ENCODE data around the gene SELENOF.

The SELENOF gene

DNA sequence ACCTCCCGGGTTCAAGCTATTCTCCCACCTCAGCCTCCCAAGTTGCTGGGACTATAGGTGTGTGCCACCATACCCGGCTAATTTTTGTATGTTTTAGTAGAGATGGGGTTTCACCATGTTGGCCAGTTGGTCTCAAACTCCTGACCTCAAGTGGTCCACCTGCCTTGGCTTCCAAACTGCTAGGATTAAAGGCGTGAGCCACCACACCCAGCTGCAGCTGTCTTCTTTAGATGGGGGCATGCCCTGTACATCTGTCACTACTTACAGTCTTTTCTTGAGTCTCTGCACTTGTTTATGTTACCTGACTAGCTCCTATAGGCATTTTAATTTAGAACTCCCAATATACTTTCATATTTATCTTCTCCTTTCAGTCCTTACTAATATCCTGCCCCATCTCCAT, 64.2 kb downstream of the SELENOF start:
- TF ChIP-seq POLR2AphosphoS5 (IDR thresholded peaks at IDR 0.05; ENCODE audit: low read depth): no peak
- TF ChIP-seq SPI1 (IDR thresholded peaks at IDR 0.05; ENCODE audit: borderline replicate concordance, low read depth): no peak
- TF ChIP-seq, protein P1, sequence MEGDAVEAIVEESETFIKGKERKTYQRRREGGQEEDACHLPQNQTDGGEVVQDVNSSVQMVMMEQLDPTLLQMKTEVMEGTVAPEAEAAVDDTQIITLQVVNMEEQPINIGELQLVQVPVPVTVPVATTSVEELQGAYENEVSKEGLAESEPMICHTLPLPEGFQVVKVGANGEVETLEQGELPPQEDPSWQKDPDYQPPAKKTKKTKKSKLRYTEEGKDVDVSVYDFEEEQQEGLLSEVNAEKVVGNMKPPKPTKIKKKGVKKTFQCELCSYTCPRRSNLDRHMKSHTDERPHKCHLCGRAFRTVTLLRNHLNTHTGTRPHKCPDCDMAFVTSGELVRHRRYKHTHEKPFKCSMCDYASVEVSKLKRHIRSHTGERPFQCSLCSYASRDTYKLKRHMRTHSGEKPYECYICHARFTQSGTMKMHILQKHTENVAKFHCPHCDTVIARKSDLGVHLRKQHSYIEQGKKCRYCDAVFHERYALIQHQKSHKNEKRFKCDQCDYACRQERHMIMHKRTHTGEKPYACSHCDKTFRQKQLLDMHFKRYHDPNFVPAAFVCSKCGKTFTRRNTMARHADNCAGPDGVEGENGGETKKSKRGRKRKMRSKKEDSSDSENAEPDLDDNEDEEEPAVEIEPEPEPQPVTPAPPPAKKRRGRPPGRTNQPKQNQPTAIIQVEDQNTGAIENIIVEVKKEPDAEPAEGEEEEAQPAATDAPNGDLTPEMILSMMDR (IDR thresholded peaks at IDR 0.05; ENCODE audit: insufficient read depth, low read length): no peak
- TF ChIP-seq, protein P2, sequence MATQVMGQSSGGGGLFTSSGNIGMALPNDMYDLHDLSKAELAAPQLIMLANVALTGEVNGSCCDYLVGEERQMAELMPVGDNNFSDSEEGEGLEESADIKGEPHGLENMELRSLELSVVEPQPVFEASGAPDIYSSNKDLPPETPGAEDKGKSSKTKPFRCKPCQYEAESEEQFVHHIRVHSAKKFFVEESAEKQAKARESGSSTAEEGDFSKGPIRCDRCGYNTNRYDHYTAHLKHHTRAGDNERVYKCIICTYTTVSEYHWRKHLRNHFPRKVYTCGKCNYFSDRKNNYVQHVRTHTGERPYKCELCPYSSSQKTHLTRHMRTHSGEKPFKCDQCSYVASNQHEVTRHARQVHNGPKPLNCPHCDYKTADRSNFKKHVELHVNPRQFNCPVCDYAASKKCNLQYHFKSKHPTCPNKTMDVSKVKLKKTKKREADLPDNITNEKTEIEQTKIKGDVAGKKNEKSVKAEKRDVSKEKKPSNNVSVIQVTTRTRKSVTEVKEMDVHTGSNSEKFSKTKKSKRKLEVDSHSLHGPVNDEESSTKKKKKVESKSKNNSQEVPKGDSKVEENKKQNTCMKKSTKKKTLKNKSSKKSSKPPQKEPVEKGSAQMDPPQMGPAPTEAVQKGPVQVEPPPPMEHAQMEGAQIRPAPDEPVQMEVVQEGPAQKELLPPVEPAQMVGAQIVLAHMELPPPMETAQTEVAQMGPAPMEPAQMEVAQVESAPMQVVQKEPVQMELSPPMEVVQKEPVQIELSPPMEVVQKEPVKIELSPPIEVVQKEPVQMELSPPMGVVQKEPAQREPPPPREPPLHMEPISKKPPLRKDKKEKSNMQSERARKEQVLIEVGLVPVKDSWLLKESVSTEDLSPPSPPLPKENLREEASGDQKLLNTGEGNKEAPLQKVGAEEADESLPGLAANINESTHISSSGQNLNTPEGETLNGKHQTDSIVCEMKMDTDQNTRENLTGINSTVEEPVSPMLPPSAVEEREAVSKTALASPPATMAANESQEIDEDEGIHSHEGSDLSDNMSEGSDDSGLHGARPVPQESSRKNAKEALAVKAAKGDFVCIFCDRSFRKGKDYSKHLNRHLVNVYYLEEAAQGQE (IDR thresholded peaks at IDR 0.05; ENCODE audit: insufficient replicate concordance, low read depth): no peak
- no peak for TF ChIP-seq GABPA (IDR thresholded peaks at IDR 0.05; ENCODE audit: low read depth)
- H3K27me3 ChIP-seq (ENCODE audit: insufficient read depth, poor library complexity, severe bottlenecking): no peaks in the 10 kb centered on the region
- DNase-seq (ENCODE audit: low read depth in 1 of 2, low spot score in 1 of 2): no peak

DNA sequence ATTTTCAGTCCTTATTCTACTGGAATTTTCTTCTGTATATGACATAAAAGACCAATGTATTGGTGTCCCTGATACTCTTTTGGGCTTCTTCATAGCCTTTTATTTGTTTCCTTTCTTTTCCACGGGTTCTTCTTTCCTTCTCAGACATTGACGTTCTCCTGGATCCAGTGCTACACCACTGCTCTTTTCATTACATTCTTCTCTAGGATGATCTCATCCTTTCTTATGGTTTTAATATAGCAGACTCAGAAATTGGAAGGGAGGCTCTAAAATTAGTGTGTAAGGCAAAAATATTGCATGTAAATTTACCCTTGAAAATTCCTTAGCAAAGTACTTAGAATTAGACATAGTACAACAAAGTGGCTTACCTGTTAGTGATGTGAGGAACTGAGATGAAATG, 65.3 kb downstream of the SELENOF start:
- no peak for TF ChIP-seq GABPA (IDR thresholded peaks at IDR 0.05; ENCODE audit: low read depth)
- no peak for TF ChIP-seq SPI1 (IDR thresholded peaks at IDR 0.05; ENCODE audit: borderline replicate concordance, low read depth)
- TF ChIP-seq, protein P2 (IDR thresholded peaks at IDR 0.05; ENCODE audit: insufficient replicate concordance, low read depth): no peak
- TF ChIP-seq, protein P1 (IDR thresholded peaks at IDR 0.05; ENCODE audit: insufficient read depth, low read length): no peak
- TF ChIP-seq POLR2AphosphoS5 (IDR thresholded peaks at IDR 0.05; ENCODE audit: low read depth): no peak
- H3K4me3 ChIP-seq (replicated peaks; ENCODE audit: insufficient read depth, low read length): no peak overlapping the region
- H3K27me3 ChIP-seq (ENCODE audit: insufficient read depth, poor library complexity, severe bottlenecking): no peaks in the 10 kb centered on the region
- DNase-seq (ENCODE audit: low read depth in 1 of 2, low spot score in 1 of 2): no peak
- H3K27ac ChIP-seq (replicated peaks): no peak overlapping the region

More for the DNA sequence above, 64.2 kb downstream of the SELENOF start:
- Histone ChIP-seq H3K4me3 (replicated peaks; ENCODE audit: insufficient read depth, low read length) (no peak overlapping the region), H3K27ac (replicated peaks) (no peak overlapping the region)

DNA sequence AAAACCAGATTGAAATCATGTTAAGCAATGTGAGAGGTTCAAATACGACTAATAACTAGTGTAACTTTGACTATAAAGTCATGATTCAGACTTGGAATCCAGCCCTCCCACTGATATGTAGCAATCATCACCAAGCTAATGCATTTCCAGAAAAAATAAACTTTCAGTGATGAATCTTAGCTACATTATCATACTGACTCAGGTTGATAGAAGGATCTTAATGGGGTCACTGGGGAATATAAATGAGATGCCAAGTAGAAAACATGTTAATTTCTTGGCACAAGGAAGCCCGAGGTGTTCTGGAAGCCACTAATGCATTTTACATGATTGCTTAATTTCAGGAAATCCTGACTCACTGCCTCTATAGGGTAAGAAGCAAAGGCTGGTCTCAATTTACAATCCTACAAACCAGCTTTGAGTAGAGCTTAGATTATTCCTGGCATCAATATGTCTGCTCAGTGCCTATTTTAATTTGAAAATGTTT, 67.7 kb downstream of the SELENOF start:
- TF ChIP-seq, protein P2 (IDR thresholded peaks at IDR 0.05; ENCODE audit: insufficient replicate concordance, low read depth): no peak
- TF ChIP-seq GABPA (IDR thresholded peaks at IDR 0.05; ENCODE audit: low read depth): no peak
- TF ChIP-seq SPI1 (IDR thresholded peaks at IDR 0.05; ENCODE audit: borderline replicate concordance, low read depth): no peak
- no peak for TF ChIP-seq POLR2AphosphoS5 (IDR thresholded peaks at IDR 0.05; ENCODE audit: low read depth)
- TF ChIP-seq, protein P1 (IDR thresholded peaks at IDR 0.05; ENCODE audit: insufficient read depth, low read length): no peak
- Histone ChIP-seq H3K27ac (replicated peaks) (no peak overlapping the region), H3K27me3 (ENCODE audit: insufficient read depth, poor library complexity, severe bottlenecking) (no peaks in the 10 kb centered on the region), H3K4me3 (replicated peaks; ENCODE audit: insufficient read depth, low read length) (no peak overlapping the region)
- peak in 1 of 2 experiments; percentile 11 for DNase-seq (ENCODE audit: low read depth in 1 of 2, low spot score in 1 of 2)

All from HL-60 (cell line).